Keratinocyte (primary cell): Measurements from ENCODE around the gene SSTR5. TPM values are rescaled to one million over a fixed set of nuclear protein-coding genes. Genes with fewer than 3 reads are reported as not detected.

Experiments
- DNase-seq: peaks from one replicate; pipeline ENCODE4 v3.0.0-alpha.2; 2011; ENCODE audit warnings: low read depth, missing footprints, low spot score
- FAIRE-seq: peaks from 2 replicates; lab custom pipeline; 2011; peaks lifted over from hg19 to GRCh38; lab: Jason Lieb, UNC
- H2AFZ ChIP-seq: 2 replicates; pipeline ENCODE4 v1.6.0; 2012; ENCODE audit warnings: low read length, control low read depth, inconsistent platforms; ENCODE audit not compliant: control insufficient read depth
- H3K27ac ChIP-seq: 2 replicates; pipeline ENCODE4 v1.5.1; 2011; ENCODE audit warnings: low read length; ENCODE audit not compliant: control insufficient read depth, insufficient read depth
- H3K27me3 ChIP-seq: 3 replicates; pipeline ENCODE4 v1.6.0; 2011; ENCODE audit warnings: low read length; ENCODE audit not compliant: control insufficient read depth, insufficient read depth; ENCODE audit errors: extremely low read depth
- H3K36me3 ChIP-seq, 2 experiments: 2 replicates in 1 of 2; 3 replicates in 1 of 2; pipeline ENCODE4 v1.5.1; 2011; ENCODE audit warnings: low read length in 2 of 2, mild to moderate bottlenecking in 1 of 2; ENCODE audit not compliant: control insufficient read depth in 2 of 2, insufficient read depth in 2 of 2; ENCODE audit errors: extremely low read depth in 1 of 2
- H3K4me1 ChIP-seq: 3 replicates; pipeline ENCODE4 v1.5.1; 2011; ENCODE audit warnings: low read length; ENCODE audit not compliant: control insufficient read depth, insufficient read depth; ENCODE audit errors: extremely low read depth
- H3K4me2 ChIP-seq: 3 replicates; pipeline ENCODE4 v1.6.0; 2011; ENCODE audit warnings: low read depth, low read length; ENCODE audit not compliant: control insufficient read depth, insufficient read depth; ENCODE audit errors: extremely low read depth
- H3K4me3 ChIP-seq, 3 experiments: fragments of 200-600 bp in 1 of 3; sonication (generic) in 1 of 3; 2 replicates in 2 of 3; 3 replicates in 1 of 3; pipeline ENCODE4 v1.5.1; 2011 to 2016; ENCODE audit warnings: low read length in 3 of 3, mild to moderate bottlenecking in 3 of 3, control low read depth in 2 of 3, inconsistent platforms in 1 of 3, low read depth in 1 of 3, mixed read lengths in 1 of 3, mixed run types in 1 of 3, moderate library complexity in 1 of 3; ENCODE audit not compliant: control insufficient read depth in 2 of 3, insufficient read depth in 2 of 3; ENCODE audit errors: extremely low read depth in 1 of 3
- H3K79me2 ChIP-seq: 2 replicates; pipeline ENCODE4 v1.6.0; 2012; ENCODE audit warnings: low read length; ENCODE audit not compliant: control insufficient read depth, insufficient read depth
- H3K9ac ChIP-seq: 3 replicates; pipeline ENCODE4 v1.6.0; 2011; ENCODE audit warnings: low read length; ENCODE audit not compliant: control insufficient read depth, insufficient read depth; ENCODE audit errors: extremely low read depth
- H3K9me1 ChIP-seq: 3 replicates; pipeline ENCODE4 v1.6.0; 2011; ENCODE audit warnings: low read length; ENCODE audit not compliant: control insufficient read depth, insufficient read depth; ENCODE audit errors: extremely low read depth
- H3K9me3 ChIP-seq: 2 replicates; pipeline ENCODE4 v1.5.1; 2012; ENCODE audit warnings: low read depth, low read length; ENCODE audit not compliant: control insufficient read depth
- H4K20me1 ChIP-seq: 3 replicates; pipeline ENCODE4 v1.6.0; 2011; ENCODE audit warnings: low read length; ENCODE audit not compliant: control insufficient read depth, insufficient read depth; ENCODE audit errors: extremely low read depth
- EZH2 ChIP-seq: IDR thresholded peaks from one replicate; pipeline ENCODE4 v1.6.1; 2012; ENCODE audit warnings: inconsistent platforms, mild to moderate bottlenecking, low read length, moderate library complexity
- dilution Hi-C: fragments of 300-500 bp; cut with MboI; formaldehyde crosslinking; loops from one replicate; pipeline ENCODE4 v1.7.0; 2020; ENCODE audit warnings: low sequenced_read_pairs; ENCODE audit not compliant: extremely low pct_ligation_motif_present
- polyA plus RNA-seq, 5 experiments: library from polyadenylated mRNA; depleted of rRNA in 3 of 5; stranded (reverse) in 3 of 5; stranded (forward) in 1 of 5; unstranded in 1 of 5; fragments of >200 nt; gene quantifications; 1 replicate in 1 of 5; 2 replicates in 3 of 5; 3 replicates in 1 of 5; pipeline versions ENCODE4 v1.2.1 to v1.2.3, GENCODE V29; 2011 to 2012; ENCODE audit warnings: missing spikeins in 2 of 5, low read depth in 1 of 5, low replicate concordance in 1 of 5
- TF ChIP-seq, protein P1 (sequence below), 3 experiments: IDR thresholded peaks in 1 of 3; conservative IDR thresholded peaks in 1 of 3; optimal IDR thresholded peaks in 1 of 3; 2 replicates in 2 of 3; 3 replicates in 1 of 3; pipeline versions ENCODE3 to v1.5.1; 2011; ENCODE audit warnings: low read length in 3 of 3, mild to moderate bottlenecking in 3 of 3, moderate library complexity in 2 of 3, control low read depth in 1 of 3, inconsistent platforms in 1 of 3; ENCODE audit not compliant: insufficient read depth in 2 of 3; ENCODE audit errors: extremely low read depth in 1 of 3

The SSTR5 gene
- polyA plus RNA-seq, 1 donor (not counting 4 experiments of a cell fraction or from before 2014, with no cell fraction given) = not detected

DNA sequence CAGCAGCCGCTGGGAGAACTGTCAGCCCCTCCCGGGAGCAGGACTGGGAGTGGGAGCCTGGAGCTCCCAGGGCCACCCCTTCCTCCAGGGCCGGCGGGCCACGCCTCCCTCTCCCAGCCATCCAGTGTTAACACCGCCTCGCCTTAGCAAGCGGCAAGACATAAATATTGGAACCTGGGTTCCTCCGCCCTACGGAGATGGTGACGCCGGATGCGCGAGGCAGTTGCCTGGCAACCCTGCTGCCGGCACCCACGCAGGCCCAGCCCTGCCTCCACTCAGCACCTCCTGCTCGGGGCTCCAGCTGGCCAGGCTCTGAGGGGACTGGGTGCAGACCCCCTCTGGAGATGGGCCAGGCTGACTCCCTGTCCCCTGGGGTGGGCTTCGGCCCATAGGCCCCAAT lies 52.9 kb downstream of the SSTR5 start:
- Histone ChIP-seq H4K20me1 (no peaks in the 10 kb centered on the region), H3K9me3 (no peaks in the 10 kb centered on the region), H3K36me3 (no peaks in the 10 kb centered on the region), H3K4me1 (no peaks in the 10 kb centered on the region), H3K9ac (no peak overlapping the region), H3K4me3 (no peak overlapping the region), H3K27ac (no peak overlapping the region), H3K9me1 (no peaks in the 10 kb centered on the region), H2AFZ (no peak overlapping the region), H3K27me3 (peaks cover 5% of the 10 kb centered on the region), H3K4me2 (no peak overlapping the region), H3K79me2 (no peaks in the 10 kb centered on the region)
- FAIRE-seq (no peak), DNase-seq (no peak)
- TF ChIP-seq, protein P1, sequence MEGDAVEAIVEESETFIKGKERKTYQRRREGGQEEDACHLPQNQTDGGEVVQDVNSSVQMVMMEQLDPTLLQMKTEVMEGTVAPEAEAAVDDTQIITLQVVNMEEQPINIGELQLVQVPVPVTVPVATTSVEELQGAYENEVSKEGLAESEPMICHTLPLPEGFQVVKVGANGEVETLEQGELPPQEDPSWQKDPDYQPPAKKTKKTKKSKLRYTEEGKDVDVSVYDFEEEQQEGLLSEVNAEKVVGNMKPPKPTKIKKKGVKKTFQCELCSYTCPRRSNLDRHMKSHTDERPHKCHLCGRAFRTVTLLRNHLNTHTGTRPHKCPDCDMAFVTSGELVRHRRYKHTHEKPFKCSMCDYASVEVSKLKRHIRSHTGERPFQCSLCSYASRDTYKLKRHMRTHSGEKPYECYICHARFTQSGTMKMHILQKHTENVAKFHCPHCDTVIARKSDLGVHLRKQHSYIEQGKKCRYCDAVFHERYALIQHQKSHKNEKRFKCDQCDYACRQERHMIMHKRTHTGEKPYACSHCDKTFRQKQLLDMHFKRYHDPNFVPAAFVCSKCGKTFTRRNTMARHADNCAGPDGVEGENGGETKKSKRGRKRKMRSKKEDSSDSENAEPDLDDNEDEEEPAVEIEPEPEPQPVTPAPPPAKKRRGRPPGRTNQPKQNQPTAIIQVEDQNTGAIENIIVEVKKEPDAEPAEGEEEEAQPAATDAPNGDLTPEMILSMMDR (optimal IDR thresholded peaks at IDR 0.05 in 1 of 3, IDR thresholded peaks at IDR 0.05 in 1 of 3, conservative IDR thresholded peaks at IDR 0.05 in 1 of 3; ENCODE audit: extremely low read depth in 1 of 3, insufficient read depth in 2 of 3, low read length in 3 of 3) = no peak
- TF ChIP-seq EZH2 = no peak
- dilution Hi-C loops = no loop called here

DNA sequence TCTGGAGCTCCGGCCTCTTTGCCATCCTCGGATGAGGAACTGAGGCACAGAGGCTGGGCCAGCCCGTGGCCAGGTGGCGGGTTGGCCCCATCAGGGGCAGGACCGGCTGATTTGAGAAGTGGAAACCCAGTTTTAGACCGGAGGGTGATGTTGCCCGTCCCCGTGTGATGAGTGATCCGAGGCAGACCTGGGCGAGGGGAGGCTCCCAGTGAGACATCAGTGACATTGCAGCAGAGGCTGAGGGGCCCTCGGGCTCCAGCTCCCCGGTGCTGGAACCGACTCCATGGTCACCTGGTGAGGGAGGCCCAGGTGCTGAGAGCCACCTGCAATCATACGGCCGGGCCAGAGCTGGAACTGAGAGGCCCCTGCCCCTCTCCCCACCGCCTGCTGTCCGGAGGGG lies 53.5 kb downstream of the SSTR5 start:
- no peak overlapping the region for H3K27ac ChIP-seq
- no peaks in the 10 kb centered on the region for H3K79me2 ChIP-seq
- FAIRE-seq (no peak), DNase-seq (no peak)
- no peaks in the 10 kb centered on the region for H3K27me3 ChIP-seq
- no peaks in the 10 kb centered on the region for H4K20me1 ChIP-seq
- TF ChIP-seq, protein P1 (optimal IDR thresholded peaks at IDR 0.05 in 1 of 3, IDR thresholded peaks at IDR 0.05 in 1 of 3, conservative IDR thresholded peaks at IDR 0.05 in 1 of 3; ENCODE audit: extremely low read depth in 1 of 3, insufficient read depth in 2 of 3, low read length in 3 of 3) = no peak
- TF ChIP-seq EZH2 = no peak
- H3K4me3 ChIP-seq = no peak overlapping the region
- no peak overlapping the region for H3K9ac ChIP-seq
- no peak overlapping the region for H3K4me2 ChIP-seq
- H3K9me3 ChIP-seq = no peaks in the 10 kb centered on the region
- H2AFZ ChIP-seq = no peak overlapping the region
- no peaks in the 10 kb centered on the region for H3K36me3 ChIP-seq
- H3K4me1 ChIP-seq = no peaks in the 10 kb centered on the region
- dilution Hi-C loops = no loop called here
- no peaks in the 10 kb centered on the region for H3K9me1 ChIP-seq
